ENCODE data around the gene P2RY4. TPM values are rescaled to one million over a fixed set of nuclear protein-coding genes. Genes with fewer than 3 reads are reported as not detected.
A peak's percentile ranks its signal among the peaks of the same experiment; 100 is the strongest.

Gene P2RY4
- total RNA-seq, 1 donor, result under 0.01 TPM

- Histone ChIP-seq H3K4me2 (ENCODE audit: insufficient read depth, low read length) (peak within 1 kb of the TSS; percentile 81), H3K36me3 (ENCODE audit: insufficient read depth, low read length) (peaks cover 15% of the 10 kb centered on the region), H3K79me2 (ENCODE audit: insufficient read depth, low read length) (peaks cover 44% of the 10 kb centered on the region), H3K4me3 (ENCODE audit: insufficient read depth, low read length) (peak within 1 kb of the TSS; percentile 74), H3K4me1 (ENCODE audit: insufficient read depth, low read length) (peaks cover 10% of the 10 kb centered on the region), H3K27ac (ENCODE audit: low read depth, low read length) (peak within 1 kb of the TSS; percentile 34), H2AFZ (ENCODE audit: low read length) (peak within 1 kb of the TSS; percentile 89), H3K27me3 (ENCODE audit: insufficient read depth, low read length) (no peaks in the 10 kb centered on the region), H4K20me1 (ENCODE audit: insufficient read depth, low read length) (no peaks in the 10 kb centered on the region), H3K9me3 (ENCODE audit: low read depth, low read length) (no peaks in the 10 kb centered on the region)
- DNase-seq (ENCODE audit: insufficient read length, low spot score, missing footprints), result peak; percentile 92
- TF ChIP-seq, protein P1, sequence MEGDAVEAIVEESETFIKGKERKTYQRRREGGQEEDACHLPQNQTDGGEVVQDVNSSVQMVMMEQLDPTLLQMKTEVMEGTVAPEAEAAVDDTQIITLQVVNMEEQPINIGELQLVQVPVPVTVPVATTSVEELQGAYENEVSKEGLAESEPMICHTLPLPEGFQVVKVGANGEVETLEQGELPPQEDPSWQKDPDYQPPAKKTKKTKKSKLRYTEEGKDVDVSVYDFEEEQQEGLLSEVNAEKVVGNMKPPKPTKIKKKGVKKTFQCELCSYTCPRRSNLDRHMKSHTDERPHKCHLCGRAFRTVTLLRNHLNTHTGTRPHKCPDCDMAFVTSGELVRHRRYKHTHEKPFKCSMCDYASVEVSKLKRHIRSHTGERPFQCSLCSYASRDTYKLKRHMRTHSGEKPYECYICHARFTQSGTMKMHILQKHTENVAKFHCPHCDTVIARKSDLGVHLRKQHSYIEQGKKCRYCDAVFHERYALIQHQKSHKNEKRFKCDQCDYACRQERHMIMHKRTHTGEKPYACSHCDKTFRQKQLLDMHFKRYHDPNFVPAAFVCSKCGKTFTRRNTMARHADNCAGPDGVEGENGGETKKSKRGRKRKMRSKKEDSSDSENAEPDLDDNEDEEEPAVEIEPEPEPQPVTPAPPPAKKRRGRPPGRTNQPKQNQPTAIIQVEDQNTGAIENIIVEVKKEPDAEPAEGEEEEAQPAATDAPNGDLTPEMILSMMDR (IDR thresholded peaks at IDR 0.05; ENCODE audit: extremely low read depth, low read depth, low read length), result no peak
Measured at GRCh38 chrX:70289793-70290770, 30.1 kb upstream of the P2RY4 start, which contains the start of the genes KIF4A and PDZD11. KIF4A (plus strand) TSS chrX:70290104; CDS start chrX:70290459, 355 bp downstream. PDZD11 (minus strand) TSS chrX:70289927; CDS start chrX:70289341, 586 bp downstream.

DNA sequence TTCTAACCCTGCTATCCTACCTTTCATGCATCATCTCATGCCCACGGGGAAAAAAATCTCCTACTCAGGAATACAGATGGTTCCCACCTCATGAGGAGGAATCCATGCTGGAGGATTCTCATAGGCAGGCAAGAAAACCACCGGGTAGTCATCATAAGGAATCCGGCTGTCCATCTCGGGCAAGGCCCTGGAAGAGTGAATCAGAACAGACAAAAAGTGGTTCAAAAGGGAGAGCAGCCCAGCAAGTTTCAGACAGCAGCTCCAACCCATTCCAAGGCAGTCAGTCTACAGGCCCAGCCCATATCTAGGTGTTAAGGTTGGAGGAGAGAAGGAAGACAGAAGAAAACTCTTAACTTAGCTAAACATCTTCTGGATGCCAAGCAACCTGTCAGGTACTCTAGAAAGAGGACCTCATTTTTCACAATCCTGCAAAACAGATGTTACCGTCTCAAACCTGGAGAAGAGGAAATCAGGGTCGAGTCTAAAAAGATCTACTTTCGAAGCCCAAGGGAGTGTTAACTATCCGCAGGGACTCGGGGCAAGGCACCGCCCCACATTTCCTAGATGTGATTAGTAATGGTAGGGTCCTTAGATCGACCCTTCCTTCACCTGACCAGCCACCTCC is 29.3 kb upstream of the P2RY4 start:
- Histone ChIP-seq H4K20me1 (ENCODE audit: insufficient read depth, low read length) (no peaks in the 10 kb centered on the region), H3K27ac (ENCODE audit: low read depth, low read length) (peak overlapping the region; percentile 34), H3K9me3 (ENCODE audit: low read depth, low read length) (no peaks in the 10 kb centered on the region), H3K27me3 (ENCODE audit: insufficient read depth, low read length) (no peaks in the 10 kb centered on the region), H3K36me3 (ENCODE audit: insufficient read depth, low read length) (peaks cover 18% of the 10 kb centered on the region), H3K4me1 (ENCODE audit: insufficient read depth, low read length) (peaks cover 10% of the 10 kb centered on the region), H3K4me3 (ENCODE audit: insufficient read depth, low read length) (peak overlapping the region; percentile 74), H2AFZ (ENCODE audit: low read length) (peak overlapping the region; percentile 61), H3K79me2 (ENCODE audit: insufficient read depth, low read length) (peaks cover 36% of the 10 kb centered on the region), H3K4me2 (ENCODE audit: insufficient read depth, low read length) (peak overlapping the region; percentile 81)
- no peak for DNase-seq (ENCODE audit: insufficient read length, low spot score, missing footprints)
- TF ChIP-seq, protein P1 (IDR thresholded peaks at IDR 0.05; ENCODE audit: extremely low read depth, low read depth, low read length), result no peak

GRCh38 chrX:70281951-70282350 is 21.9 kb upstream of the P2RY4 start, which contains the start of gene RAB41:
RAB41 (plus strand) TSS chrX:70282172; CDS start chrX:70282218, 46 bp downstream.
- no peak for DNase-seq (ENCODE audit: insufficient read length, low spot score, missing footprints)
- Histone ChIP-seq H3K9me3 (ENCODE audit: low read depth, low read length) (no peaks in the 10 kb centered on the region), H3K27me3 (ENCODE audit: insufficient read depth, low read length) (peaks cover under 1% of the 10 kb centered on the region), H3K4me1 (ENCODE audit: insufficient read depth, low read length) (no peaks in the 10 kb centered on the region), H2AFZ (ENCODE audit: low read length) (no peak within 1 kb of the TSS), H3K4me3 (ENCODE audit: insufficient read depth, low read length) (no peak within 1 kb of the TSS), H3K36me3 (ENCODE audit: insufficient read depth, low read length) (peaks cover 12% of the 10 kb centered on the region), H3K79me2 (ENCODE audit: insufficient read depth, low read length) (no peaks in the 10 kb centered on the region), H3K4me2 (ENCODE audit: insufficient read depth, low read length) (no peak within 1 kb of the TSS), H3K27ac (ENCODE audit: low read depth, low read length) (no peak within 1 kb of the TSS), H4K20me1 (ENCODE audit: insufficient read depth, low read length) (no peaks in the 10 kb centered on the region)
- TF ChIP-seq, protein P1 (IDR thresholded peaks at IDR 0.05; ENCODE audit: extremely low read depth, low read depth, low read length), result no peak
